ENCODE data around the gene NPIPA3. TPM values are rescaled to one million over a fixed set of nuclear protein-coding genes. Genes with fewer than 3 reads are reported as not detected.
"Not testable (repeated sequence)": the region's sequence is repeated elsewhere in the genome, so short reads cannot be mapped to it uniquely, and the experiment has no call there.

Gene NPIPA3
- polyA plus RNA-seq, 3 donors from 2014 or later: not detected

- not testable (repeated sequence) for H3K9me3 Mint-ChIP-seq; H3K4me1 Mint-ChIP-seq; H3K27me3 Mint-ChIP-seq (ENCODE audit: low read depth in 3 of 3); H3K27ac Mint-ChIP-seq; H3K36me3 Mint-ChIP-seq; H3K4me3 Mint-ChIP-seq; DNase-seq
These were observed 17.1 kb upstream of the NPIPA3 start for GRCh38 chr16:14685870-14686793.

GRCh38 chr16:14694129-14694528, 9.1 kb upstream of the NPIPA3 start, which contains the start of gene PLA2G10:
Gene PLA2G10, minus strand, starts transcription at chr16:14694308. Its CDS starts 79 bp downstream, at chr16:14694229.
- not testable (repeated sequence) for H3K9me3 Mint-ChIP-seq; DNase-seq; H3K36me3 Mint-ChIP-seq; H3K27me3 Mint-ChIP-seq (ENCODE audit: low read depth in 3 of 3); H3K27ac Mint-ChIP-seq; H3K4me1 Mint-ChIP-seq; H3K4me3 Mint-ChIP-seq

- DNase-seq; H3K27ac Mint-ChIP-seq; H3K27me3 Mint-ChIP-seq (ENCODE audit: low read depth in 3 of 3); H3K36me3 Mint-ChIP-seq; H3K9me3 Mint-ChIP-seq; H3K4me1 Mint-ChIP-seq; H3K4me3 Mint-ChIP-seq: not testable (repeated sequence)
These were observed 1.4 kb upstream of the NPIPA3 start for GRCh38 chr16:14701859-14702258.

- not testable (repeated sequence) for H3K27ac Mint-ChIP-seq; DNase-seq; H3K4me1 Mint-ChIP-seq; H3K27me3 Mint-ChIP-seq (ENCODE audit: low read depth in 3 of 3); H3K4me3 Mint-ChIP-seq; H3K9me3 Mint-ChIP-seq; H3K36me3 Mint-ChIP-seq
These were observed 539 bp upstream of the NPIPA3 start for GRCh38 chr16:14702672-14703071.

GRCh38 chr16:14733233-14733632, 30.0 kb downstream of the NPIPA3 start:
- not testable (repeated sequence) for H3K4me3 Mint-ChIP-seq; H3K27ac Mint-ChIP-seq; H3K4me1 Mint-ChIP-seq; DNase-seq; H3K27me3 Mint-ChIP-seq (ENCODE audit: low read depth in 3 of 3); H3K36me3 Mint-ChIP-seq; H3K9me3 Mint-ChIP-seq

GRCh38 chr16:14740832-14741385, 37.7 kb downstream of the NPIPA3 start:
- H3K4me3 Mint-ChIP-seq; H3K9me3 Mint-ChIP-seq; H3K27ac Mint-ChIP-seq; H3K36me3 Mint-ChIP-seq; DNase-seq; H3K4me1 Mint-ChIP-seq; H3K27me3 Mint-ChIP-seq (ENCODE audit: low read depth in 3 of 3): not testable (repeated sequence)

GRCh38 chr16:14741794-14742193, 38.6 kb downstream of the NPIPA3 start:
- H3K4me3 Mint-ChIP-seq; H3K27ac Mint-ChIP-seq; H3K9me3 Mint-ChIP-seq; H3K27me3 Mint-ChIP-seq (ENCODE audit: low read depth in 3 of 3); H3K36me3 Mint-ChIP-seq; DNase-seq; H3K4me1 Mint-ChIP-seq: not testable (repeated sequence)

GRCh38 chr16:14742273-14743128, 39.3 kb downstream of the NPIPA3 start, which contains the start of gene NPIPA2:
Gene NPIPA2, plus strand, starts transcription at chr16:14742533. Its CDS starts 5,533 bp downstream, at chr16:14748066.
- H3K9me3 Mint-ChIP-seq; H3K27ac Mint-ChIP-seq; H3K4me3 Mint-ChIP-seq; H3K27me3 Mint-ChIP-seq (ENCODE audit: low read depth in 3 of 3); DNase-seq; H3K36me3 Mint-ChIP-seq; H3K4me1 Mint-ChIP-seq: not testable (repeated sequence)

- not testable (repeated sequence) for H3K36me3 Mint-ChIP-seq, H3K4me3 Mint-ChIP-seq, H3K9me3 Mint-ChIP-seq
These were observed 70.4 kb downstream of the NPIPA3 start for GRCh38 chr16:14773654-14774053.

GRCh38 chr16:14775624-14776023, 72.4 kb downstream of the NPIPA3 start:
- not testable (repeated sequence) for H3K9me3 Mint-ChIP-seq; H3K4me1 Mint-ChIP-seq; H3K4me3 Mint-ChIP-seq; H3K27me3 Mint-ChIP-seq (ENCODE audit: low read depth in 3 of 3); H3K36me3 Mint-ChIP-seq; H3K27ac Mint-ChIP-seq; DNase-seq

More at GRCh38 chr16:14773654-14774053, 70.4 kb downstream of the NPIPA3 start:
- not testable (repeated sequence) for H3K4me1 Mint-ChIP-seq; H3K27me3 Mint-ChIP-seq (ENCODE audit: low read depth in 3 of 3); DNase-seq; H3K27ac Mint-ChIP-seq

Other genes starting within 250 kb of the NPIPA3 start
- 10 to 100 TPM; 36.3 to 60.4 (median 52.9) TPM for gene PARN, start 73.2 kb upstream of the NPIPA3 start, polyA plus RNA-seq
- gene BFAR, start 70.5 kb upstream of the NPIPA3 start, polyA plus RNA-seq: 10 to 100 TPM; 33.7 to 48.0 (median 44.2) TPM
- not detected for gene PLA2G10, start 9.1 kb upstream of the NPIPA3 start, polyA plus RNA-seq
- not detected for gene NPIPA2, start 39.1 kb downstream of the NPIPA3 start, polyA plus RNA-seq
- gene NOMO1, start 130.3 kb downstream of the NPIPA3 start, polyA plus RNA-seq: 10 to 100 TPM; 34.0 to 63.8 (median 40.2) TPM
- 1 to 10 TPM in 2 of 3 donors, under 1 TPM in 1; 0.55 to 4.2 (median 1.0) TPM for gene NPIPA1, start 234.0 kb downstream of the NPIPA3 start, polyA plus RNA-seq

Data from immature natural killer cell (primary cell).